Loucy (cell line): Measurements from ENCODE around the gene CEP152.

Experiments
- H2AFZ ChIP-seq: fragments of 200-600 bp; sonication (generic); 2 replicates; pipeline ENCODE4 v1.6.0; 2016; ENCODE audit warnings: antibody characterized with exemption, mild to moderate bottlenecking, low read length, moderate library complexity
- H3F3A ChIP-seq: fragments of 200-600 bp; 2 replicates; pipeline ENCODE4 v1.6.0; 2016; ENCODE audit warnings: antibody characterized with exemption, low read depth, mild to moderate bottlenecking
- H3K27me3 ChIP-seq: fragments of 200-600 bp; sonication (generic); 2 replicates; pipeline ENCODE4 v1.6.1; 2014; ENCODE audit warnings: low read length, mild to moderate bottlenecking; ENCODE audit not compliant: insufficient read depth, poor library complexity, severe bottlenecking
- H3K36me3 ChIP-seq: fragments of 200-600 bp; sonication (generic); 2 replicates; pipeline ENCODE4 v1.6.1; 2016; ENCODE audit warnings: low read length; ENCODE audit not compliant: insufficient read depth
- H3K4me1 ChIP-seq: fragments of 200-600 bp; sonication (generic); 2 replicates; pipeline ENCODE4 v1.5.1; 2014; ENCODE audit warnings: low read length, mild to moderate bottlenecking; ENCODE audit not compliant: insufficient read depth, poor library complexity, severe bottlenecking
- H3K4me2 ChIP-seq: fragments of 200-600 bp; sonication (generic); 2 replicates; pipeline ENCODE4 v1.6.0; 2014; ENCODE audit warnings: antibody characterized with exemption, low read length, low read depth, mild to moderate bottlenecking; ENCODE audit not compliant: poor library complexity, severe bottlenecking
- H3K4me3 ChIP-seq: fragments of 200-600 bp; sonication (generic); 2 replicates; pipeline ENCODE4 v1.5.1; 2014; ENCODE audit warnings: low read length, mild to moderate bottlenecking, mixed read lengths; ENCODE audit not compliant: poor library complexity, severe bottlenecking
- H3K79me2 ChIP-seq: fragments of 200-600 bp; sonication (generic); 2 replicates; pipeline ENCODE4 v1.6.1; 2014; ENCODE audit warnings: low read length; ENCODE audit not compliant: insufficient read depth
- H3K9ac ChIP-seq: fragments of 200-600 bp; sonication (generic); 2 replicates; pipeline ENCODE4 v1.6.0; 2014; ENCODE audit warnings: mild to moderate bottlenecking, low read depth, low read length, moderate library complexity; ENCODE audit not compliant: poor library complexity, severe bottlenecking
- H3K9me2 ChIP-seq: fragments of 200-600 bp; sonication (generic); replicated peaks from 2 replicates; pipeline ENCODE4 v1.6.1; 2016; ENCODE audit warnings: low read depth, low read length, mixed read lengths
- H3K9me3 ChIP-seq: fragments of 200-600 bp; sonication (generic); 2 replicates; pipeline ENCODE4 v1.6.1; 2014; ENCODE audit warnings: mild to moderate bottlenecking, antibody characterized with exemption, low read length, low read depth; ENCODE audit not compliant: insufficient read depth
- H4K20me1 ChIP-seq: fragments of 200-600 bp; sonication (generic); 2 replicates; pipeline ENCODE4 v1.6.0; 2014; ENCODE audit warnings: antibody characterized with exemption, low read length, mild to moderate bottlenecking; ENCODE audit not compliant: insufficient read depth, poor library complexity, severe bottlenecking
- EZH2phosphoT487 ChIP-seq: fragments of 200-600 bp; IDR thresholded peaks from 2 replicates; pipeline ENCODE4 v1.6.1; 2018; ENCODE audit warnings: antibody characterized with exemption, mild to moderate bottlenecking, moderate library complexity, borderline replicate concordance
- TF ChIP-seq, protein P1 (sequence below): fragments of 200-600 bp; sonication (generic); conservative IDR thresholded peaks from 2 replicates; pipeline ENCODE4 v1.5.1; 2014; ENCODE audit warnings: mild to moderate bottlenecking, antibody characterized with exemption, low read length

The CEP152 gene

DNA sequence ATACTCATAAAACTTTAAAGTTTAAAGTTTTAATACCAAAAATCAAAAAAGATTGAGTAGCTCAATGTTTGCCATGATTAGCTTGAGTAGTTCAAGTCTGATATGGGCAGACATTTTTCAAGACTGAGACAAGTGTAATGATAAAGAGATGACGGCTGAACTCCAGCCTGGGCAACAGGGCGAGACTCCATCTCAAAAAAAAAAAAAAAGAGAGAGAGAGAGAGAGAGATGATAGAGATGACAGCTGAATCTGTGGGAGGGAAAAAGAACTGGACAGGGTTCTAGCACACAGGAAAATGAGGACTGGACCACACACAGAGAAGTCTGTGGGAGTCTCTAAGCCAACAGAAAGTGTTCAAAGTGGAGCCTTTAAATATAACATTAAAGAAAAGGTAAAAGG lies 25.2 kb downstream of the CEP152 start:
- Histone ChIP-seq H3K9me2 (no peaks in the 10 kb centered on the region), H3K36me3 (peaks cover 78% of the 10 kb centered on the region), H3K4me3 (no peak overlapping the region), H3K27me3 (no peaks in the 10 kb centered on the region), H3K4me2 (no peak overlapping the region), H3K79me2 (no peaks in the 10 kb centered on the region), H3K4me1 (no peaks in the 10 kb centered on the region), H3K9ac (no peak overlapping the region), H3K9me3 (no peaks in the 10 kb centered on the region), H2AFZ (no peak overlapping the region), H4K20me1 (no peaks in the 10 kb centered on the region), H3F3A (no peaks in the 10 kb centered on the region)
- TF ChIP-seq, protein P1, sequence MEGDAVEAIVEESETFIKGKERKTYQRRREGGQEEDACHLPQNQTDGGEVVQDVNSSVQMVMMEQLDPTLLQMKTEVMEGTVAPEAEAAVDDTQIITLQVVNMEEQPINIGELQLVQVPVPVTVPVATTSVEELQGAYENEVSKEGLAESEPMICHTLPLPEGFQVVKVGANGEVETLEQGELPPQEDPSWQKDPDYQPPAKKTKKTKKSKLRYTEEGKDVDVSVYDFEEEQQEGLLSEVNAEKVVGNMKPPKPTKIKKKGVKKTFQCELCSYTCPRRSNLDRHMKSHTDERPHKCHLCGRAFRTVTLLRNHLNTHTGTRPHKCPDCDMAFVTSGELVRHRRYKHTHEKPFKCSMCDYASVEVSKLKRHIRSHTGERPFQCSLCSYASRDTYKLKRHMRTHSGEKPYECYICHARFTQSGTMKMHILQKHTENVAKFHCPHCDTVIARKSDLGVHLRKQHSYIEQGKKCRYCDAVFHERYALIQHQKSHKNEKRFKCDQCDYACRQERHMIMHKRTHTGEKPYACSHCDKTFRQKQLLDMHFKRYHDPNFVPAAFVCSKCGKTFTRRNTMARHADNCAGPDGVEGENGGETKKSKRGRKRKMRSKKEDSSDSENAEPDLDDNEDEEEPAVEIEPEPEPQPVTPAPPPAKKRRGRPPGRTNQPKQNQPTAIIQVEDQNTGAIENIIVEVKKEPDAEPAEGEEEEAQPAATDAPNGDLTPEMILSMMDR, result no peak
- TF ChIP-seq EZH2phosphoT487, result no peak

DNA sequence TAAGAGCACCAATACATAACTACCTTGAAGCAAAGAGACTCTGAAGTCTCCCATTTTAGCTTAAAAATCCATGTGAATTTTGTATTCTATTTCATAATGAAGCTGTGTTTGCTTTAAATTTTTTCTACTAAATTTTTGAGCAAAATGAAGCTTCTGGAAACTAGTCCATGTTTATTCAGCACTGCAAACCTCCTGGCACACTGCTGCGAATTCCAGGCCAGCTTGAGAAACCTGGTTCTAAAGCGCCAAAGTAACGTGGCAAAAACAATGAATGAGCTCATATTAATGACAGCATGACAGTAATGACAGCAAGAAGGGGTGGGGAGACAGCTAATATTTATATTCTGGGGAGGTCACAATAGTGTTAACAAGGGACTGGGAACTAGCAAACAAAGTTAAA lies 25.7 kb downstream of the CEP152 start:
- Histone ChIP-seq H3K9me2 (no peaks in the 10 kb centered on the region), H2AFZ (no peak overlapping the region), H3K27me3 (no peaks in the 10 kb centered on the region), H3K36me3 (peaks cover 78% of the 10 kb centered on the region), H3K9me3 (no peaks in the 10 kb centered on the region), H3F3A (no peaks in the 10 kb centered on the region), H4K20me1 (no peaks in the 10 kb centered on the region), H3K79me2 (no peaks in the 10 kb centered on the region), H3K9ac (no peak overlapping the region), H3K4me1 (no peaks in the 10 kb centered on the region), H3K4me2 (no peak overlapping the region), H3K4me3 (no peak overlapping the region)
- no peak for TF ChIP-seq EZH2phosphoT487
- TF ChIP-seq, protein P1, result no peak

DNA sequence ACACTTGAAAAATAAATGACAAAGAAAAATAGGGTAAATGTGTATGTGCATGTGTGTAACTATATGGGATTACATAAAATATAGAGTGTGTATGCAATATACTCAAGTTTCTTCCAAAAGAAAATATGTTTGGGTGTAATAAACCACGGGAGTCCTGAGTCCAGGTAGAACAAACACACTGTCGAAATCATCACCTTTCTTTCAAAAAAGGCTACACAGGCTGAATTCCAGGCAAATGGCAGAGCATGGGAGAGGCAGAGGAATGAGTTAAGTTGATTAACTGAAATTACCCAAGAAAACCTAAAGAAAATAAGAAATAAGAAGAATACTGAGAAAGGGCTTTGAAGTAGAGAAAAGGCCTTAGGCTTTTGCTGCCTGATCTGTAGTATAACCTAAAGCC lies 26.1 kb downstream of the CEP152 start:
- H3K9me3 ChIP-seq, result no peaks in the 10 kb centered on the region
- H3K36me3 ChIP-seq, result peaks cover 78% of the 10 kb centered on the region
- TF ChIP-seq, protein P1, result no peak
- TF ChIP-seq EZH2phosphoT487, result no peak
- no peaks in the 10 kb centered on the region for H4K20me1 ChIP-seq
- no peaks in the 10 kb centered on the region for H3K9me2 ChIP-seq
- no peaks in the 10 kb centered on the region for H3K79me2 ChIP-seq
- H3K9ac ChIP-seq, result no peak overlapping the region
- no peak overlapping the region for H3K4me2 ChIP-seq
- no peaks in the 10 kb centered on the region for H3F3A ChIP-seq
- H2AFZ ChIP-seq, result no peak overlapping the region
- no peaks in the 10 kb centered on the region for H3K27me3 ChIP-seq
- no peaks in the 10 kb centered on the region for H3K4me1 ChIP-seq
- no peak overlapping the region for H3K4me3 ChIP-seq
